NCI-H2107 treated with DMSO at 0.1 percent for 48 hours (cell line): Measurements from ENCODE around the gene ATAT1.

Source experiments
- DNase-seq: peaks from one replicate; lab custom pipeline; 2025; ENCODE audit not compliant: unreplicated experiment; lab: John Stamatoyannopoulos, UW

Gene ATAT1

GRCh38 chr6:30613251-30614043, 13.2 kb upstream of the ATAT1 start:
- DNase-seq: no peak

GRCh38 chr6:30614044-30614842, 12.4 kb upstream of the ATAT1 start:
- no peak for DNase-seq

GRCh38 chr6:30614843-30615218, 11.8 kb upstream of the ATAT1 start:
- DNase-seq: peak; percentile 88

- peak; percentile 35 for DNase-seq
These were observed 11.3 kb upstream of the ATAT1 start for GRCh38 chr6:30615219-30615957.

- no peak for DNase-seq
These were observed 10.5 kb upstream of the ATAT1 start for GRCh38 chr6:30615958-30616810.

GRCh38 chr6:30616811-30617564, 9.7 kb upstream of the ATAT1 start, which contains the start of gene PPP1R10:
Gene PPP1R10 (minus strand): TSS chr6:30617243. CDS start chr6:30609944, 7,299 bp downstream.
- peak; percentile 96 for DNase-seq

GRCh38 chr6:30617565-30618269, 9.0 kb upstream of the ATAT1 start, which contains the start of gene MRPS18B:
Gene MRPS18B (plus strand): TSS chr6:30617840. CDS start chr6:30617866, 26 bp downstream.
- peak; percentile 91 for DNase-seq

- no peak for DNase-seq
These were observed 8.3 kb upstream of the ATAT1 start for GRCh38 chr6:30618270-30618797.

GRCh38 chr6:30619561-30619960, 7.1 kb upstream of the ATAT1 start:
- DNase-seq: no peak

- no peak for DNase-seq
These were observed 1.2 kb upstream of the ATAT1 start for GRCh38 chr6:30625511-30625910.

GRCh38 chr6:30635834-30636233, 9.2 kb downstream of the ATAT1 start:
- no peak for DNase-seq

GRCh38 chr6:30640481-30640880, 13.8 kb downstream of the ATAT1 start:
- no peak for DNase-seq

GRCh38 chr6:30641048-30641447, 14.4 kb downstream of the ATAT1 start:
- DNase-seq: no peak

- DNase-seq: no peak
These were observed 17.0 kb downstream of the ATAT1 start for GRCh38 chr6:30643656-30644055.

GRCh38 chr6:30644769-30645168, 18.1 kb downstream of the ATAT1 start:
- no peak for DNase-seq

- no peak for DNase-seq
These were observed 19.3 kb downstream of the ATAT1 start for GRCh38 chr6:30645989-30646388.

- peak; percentile 27 for DNase-seq
These were observed 20.0 kb downstream of the ATAT1 start, which contains the start of gene C6orf136 for GRCh38 chr6:30646450-30647241. Gene C6orf136 (plus strand): TSS chr6:30647133. CDS start chr6:30647232, 99 bp downstream.
